H1 (cell line): ENCODE data around the gene TMEM14B. TPM values are rescaled to one million over a fixed set of nuclear protein-coding genes. Genes with fewer than 3 reads are reported as not detected.

Source experiments
- CTCF ChIA-PET: fragments of 300-600 bp; sonication (Branson Sonifier 250); formaldehyde crosslinking; loops from one replicate; lab custom pipeline; 2021; ENCODE audit not compliant: partially characterized antibody; lab: Charles Lee
- POLR2A ChIA-PET: fragments of 300-600 bp; sonication (Branson Sonifier 250); formaldehyde crosslinking; loops from one replicate; lab custom pipeline; 2021; ENCODE audit warnings: inconsistent platforms; ENCODE audit not compliant: partially characterized antibody; lab: Charles Lee
- DNase-seq, 2 experiments: peaks; one replicate each; pipeline versions ENCODE4 v3.0.0 to v3.0.0-alpha.2; 2010 to 2022; ENCODE audit warnings: low spot score in 2 of 2, low read depth in 1 of 2, mixed read lengths in 1 of 2
- FAIRE-seq: peaks from 2 replicates; lab custom pipeline; 2011; peaks lifted over from hg19 to GRCh38; lab: Jason Lieb, UNC
- H2AFZ ChIP-seq: 2 replicates; pipeline ENCODE4 v1.8.1; 2012; ENCODE audit warnings: low read length, inconsistent platforms
- H2AK5ac ChIP-seq: 2 replicates; pipeline ENCODE4 v1.6.1; 2013; ENCODE audit warnings: low read depth, low read length
- H2BK120ac ChIP-seq: replicated peaks from 2 replicates; pipeline ENCODE3; 2013; ENCODE audit warnings: low read depth, low read length, inconsistent platforms
- H2BK12ac ChIP-seq: 2 replicates; pipeline ENCODE4 v1.6.1; 2013; ENCODE audit warnings: low read depth, low read length
- H2BK15ac ChIP-seq: 2 replicates; pipeline ENCODE4 v1.6.1; 2013; ENCODE audit warnings: low read length
- H2BK20ac ChIP-seq: 2 replicates; pipeline ENCODE4 v1.6.1; 2013; ENCODE audit warnings: low read length
- H2BK5ac ChIP-seq: 2 replicates; pipeline ENCODE4 v1.6.1; 2013; ENCODE audit warnings: low read depth, low read length
- H3K14ac ChIP-seq: 2 replicates; pipeline ENCODE4 v1.6.1; 2013; ENCODE audit warnings: inconsistent platforms; ENCODE audit not compliant: insufficient read length
- H3K18ac ChIP-seq: 2 replicates; pipeline ENCODE4 v1.6.1; 2013; ENCODE audit warnings: low read length; ENCODE audit errors: extremely low read depth
- H3K23ac ChIP-seq: 2 replicates; pipeline ENCODE4 v1.6.1; 2013; ENCODE audit warnings: inconsistent platforms; ENCODE audit not compliant: insufficient read length
- H3K23me2 ChIP-seq: 2 replicates; pipeline ENCODE4 v1.6.1; 2013; ENCODE audit warnings: low read depth, low read length
- H3K27ac ChIP-seq: 2 replicates; pipeline ENCODE4 v1.6.1; 2011; ENCODE audit warnings: low read depth, low read length, inconsistent platforms
- H3K27me3 ChIP-seq, 4 experiments: replicated peaks in 1 of 4; 1 replicate in 1 of 4; 2 replicates in 3 of 4; pipeline versions ENCODE4 v1.6.1 to v1.8.1; 2011 to 2013; ENCODE audit warnings: low read length in 3 of 4, mild to moderate bottlenecking in 3 of 4, inconsistent platforms in 2 of 4, mixed read lengths in 2 of 4, moderate library complexity in 1 of 4; ENCODE audit not compliant: control insufficient read depth in 3 of 4, insufficient read depth in 3 of 4; ENCODE audit errors: extremely low read depth in 1 of 4
- H3K36me3 ChIP-seq, 4 experiments: 2 replicates each; pipeline versions ENCODE4 v1.6.1 to v1.8.1; 2011 to 2013; ENCODE audit warnings: mild to moderate bottlenecking in 4 of 4, low read length in 3 of 4, moderate library complexity in 2 of 4, control low read depth in 1 of 4, inconsistent platforms in 1 of 4; ENCODE audit not compliant: insufficient read depth in 4 of 4, control insufficient read depth in 2 of 4
- H3K4ac ChIP-seq: replicated peaks from 2 replicates; pipeline ENCODE3; 2013; ENCODE audit warnings: low read length, low read depth, mixed read lengths, inconsistent platforms; ENCODE audit not compliant: insufficient read length
- H3K4me1 ChIP-seq, 4 experiments: replicated peaks in 1 of 4; 1 replicate in 1 of 4; 2 replicates in 3 of 4; pipeline versions ENCODE4 v1.6.1 to v1.8.1; 2011 to 2013; ENCODE audit warnings: low read length in 3 of 4, inconsistent platforms in 2 of 4, mixed read lengths in 1 of 4; ENCODE audit not compliant: insufficient read depth in 4 of 4, control insufficient read depth in 3 of 4
- H3K4me2 ChIP-seq, 2 experiments: 2 replicates each; pipeline versions ENCODE4 v1.6.1 to v1.8.1; 2011 to 2013; ENCODE audit warnings: low read depth in 2 of 2, low read length in 2 of 2, control low read depth in 1 of 2, inconsistent platforms in 1 of 2, mild to moderate bottlenecking in 1 of 2; ENCODE audit not compliant: insufficient read depth in 1 of 2
- H3K4me3 ChIP-seq, 4 experiments: fragments of 200-600, 300-600 bp in 1 of 4; sonication (generic), shearing (Covaris generic), sonication (Bioruptor Twin) in 1 of 4; 2 replicates each; pipeline versions ENCODE4 v1.5.1 to v1.8.1; 2011 to 2016; ENCODE audit warnings: low read length in 4 of 4, low read depth in 3 of 4, control low read depth in 2 of 4, inconsistent platforms in 2 of 4, mild to moderate bottlenecking in 2 of 4, mixed read lengths in 1 of 4, moderate library complexity in 1 of 4; ENCODE audit not compliant: insufficient read depth in 2 of 4; ENCODE audit errors: extremely low read depth in 1 of 4
- H3K56ac ChIP-seq: replicated peaks from 2 replicates; pipeline ENCODE3; 2013; ENCODE audit warnings: low read depth, mild to moderate bottlenecking, mixed read lengths, low read length, inconsistent platforms; ENCODE audit not compliant: insufficient read length
- H3K79me1 ChIP-seq: 2 replicates; pipeline ENCODE4 v1.6.1; 2013; ENCODE audit warnings: low read depth, low read length, control low read depth
- H3K79me2 ChIP-seq, 2 experiments: 2 replicates each; pipeline versions ENCODE4 v1.6.1 to v1.8.1; 2012 to 2013; ENCODE audit warnings: low read length in 2 of 2, mild to moderate bottlenecking in 2 of 2, inconsistent platforms in 1 of 2; ENCODE audit not compliant: insufficient read depth in 2 of 2, control insufficient read depth in 1 of 2
- H3K9ac ChIP-seq, 4 experiments: replicated peaks in 1 of 4; 1 replicate in 1 of 4; 2 replicates in 3 of 4; pipeline versions ENCODE4 v1.6.1 to v1.8.1; 2011 to 2013; ENCODE audit warnings: low read depth in 3 of 4, low read length in 3 of 4, control low read depth in 2 of 4, mild to moderate bottlenecking in 2 of 4, moderate library complexity in 2 of 4, inconsistent platforms in 1 of 4; ENCODE audit errors: extremely low read depth in 1 of 4
- H3K9me3 ChIP-seq, 2 experiments: 2 replicates each; pipeline versions ENCODE4 v1.6.1 to v1.8.1; 2012 to 2013; ENCODE audit warnings: mild to moderate bottlenecking in 2 of 2, moderate library complexity in 2 of 2, control low read depth in 1 of 2, inconsistent platforms in 1 of 2, low read depth in 1 of 2, low read length in 1 of 2, mixed read lengths in 1 of 2; ENCODE audit not compliant: insufficient read depth in 2 of 2
- H4K20me1 ChIP-seq, 2 experiments: replicated peaks in 1 of 2; 2 replicates each; pipeline versions ENCODE3 to v1.8.1; 2011 to 2013; ENCODE audit warnings: inconsistent platforms in 2 of 2, low read length in 2 of 2, mild to moderate bottlenecking in 1 of 2; ENCODE audit not compliant: insufficient read depth in 2 of 2, control insufficient read depth in 1 of 2
- H4K5ac ChIP-seq: 2 replicates; pipeline ENCODE4 v1.6.1; 2013; ENCODE audit warnings: low read length, low read depth, mixed read lengths, inconsistent platforms; ENCODE audit not compliant: insufficient read length
- H4K8ac ChIP-seq: 2 replicates; pipeline ENCODE4 v1.8.0; 2013; ENCODE audit warnings: mild to moderate bottlenecking, moderate library complexity, low read length, inconsistent platforms; ENCODE audit not compliant: insufficient read depth; ENCODE audit errors: extremely low read depth
- H4K91ac ChIP-seq: replicated peaks from 2 replicates; pipeline ENCODE3; 2013; ENCODE audit warnings: low read length, mixed read lengths, inconsistent platforms; ENCODE audit not compliant: insufficient read length
- WGBS, 2 experiments: shearing (Covaris generic) in 1 of 2; methylation state at CpG; one replicate each; pipeline versions ENCODE4 v1.1.6 to v1.1.7; 2013 to 2015; ENCODE audit warnings: low lambda C conversion rate in 2 of 2, mixed read lengths in 2 of 2, inconsistent platforms in 1 of 2, low coverage in 1 of 2, missing lambda C conversion rate in 1 of 2; ENCODE audit not compliant: insufficient replicate concordance in 2 of 2, insufficient coverage in 1 of 2, insufficient read length in 1 of 2; ENCODE audit errors: extremely low coverage in 1 of 2, missing lambda C conversion rate in 1 of 2; 5-methylcytosine and 5-hydroxymethylcytosine counted together
- polyA plus RNA-seq, 7 experiments: library from polyadenylated mRNA; depleted of rRNA in 3 of 7; stranded (reverse) in 5 of 7; unstranded in 2 of 7; fragments of >200 nt in 5 of 7; fragments of 200-250 nt in 2 of 7; gene quantifications; 1 replicate in 5 of 7; 2 replicates in 1 of 7; 4 replicates in 1 of 7; pipeline versions ENCODE4 v1.2.1 to v1.2.3, GENCODE V29; 2011 to 2013; ENCODE audit warnings: missing spikeins in 2 of 7, mixed read lengths in 2 of 7
- total RNA-seq: library from RNA; stranded (reverse); fragmentation: NEBNext Ultra II Directional; extraction: Animal tissue kit (Norgen Biotek cat#: 25700); gene quantifications from 2 replicates; pipeline ENCODE4 v1.2.1, GENCODE V29; 2021
- TF ChIP-seq, protein P1 (sequence below): IDR thresholded peaks from 2 replicates; pipeline ENCODE4 v1.6.1; 2011; ENCODE audit warnings: low read depth, mild to moderate bottlenecking, low read length; ENCODE audit not compliant: insufficient read depth

Gene TMEM14B
- total and polyA plus RNA-seq, 2 of the 8 experiments (the other 6 are each of a cell fraction or from before 2014, with no cell fraction given) = 84.6 to 109 TPM

DNA sequence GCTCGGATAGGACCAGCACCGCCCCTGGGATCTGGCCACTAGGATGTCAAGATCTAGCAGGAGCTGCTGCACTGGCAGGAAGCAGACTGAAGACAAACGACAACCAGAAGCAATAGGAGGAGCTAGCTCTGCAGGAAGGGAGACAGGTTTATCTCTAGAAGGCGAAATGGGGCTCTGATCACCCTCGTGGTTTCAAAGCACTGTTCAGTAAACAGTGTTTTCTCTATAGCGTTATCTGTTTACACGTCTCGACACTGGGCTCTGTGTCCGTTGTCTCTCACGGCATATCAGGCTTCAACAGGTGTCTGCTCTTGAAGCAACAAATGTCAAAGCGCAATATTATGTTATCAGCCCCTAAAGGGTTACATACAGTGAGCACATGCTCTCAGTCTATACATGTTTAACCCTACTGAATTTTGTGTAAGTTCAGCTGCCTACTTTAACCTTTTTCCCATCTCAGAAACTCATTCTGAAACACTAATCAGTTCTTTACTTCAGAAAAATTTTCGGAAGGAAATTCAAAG is 23.8 kb downstream of the TMEM14B start:
- H2AFZ ChIP-seq = no peak overlapping the region
- H4K91ac ChIP-seq = no peak overlapping the region
- no peak overlapping the region for H3K4me2 ChIP-seq
- TF ChIP-seq, protein P1, sequence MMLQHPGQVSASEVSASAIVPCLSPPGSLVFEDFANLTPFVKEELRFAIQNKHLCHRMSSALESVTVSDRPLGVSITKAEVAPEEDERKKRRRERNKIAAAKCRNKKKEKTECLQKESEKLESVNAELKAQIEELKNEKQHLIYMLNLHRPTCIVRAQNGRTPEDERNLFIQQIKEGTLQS = no peak
- TF ChIP-seq, all 59 proteins: peak for 0
- no peak overlapping the region for H2BK5ac ChIP-seq
- H3K27ac ChIP-seq = no peak overlapping the region
- POLR2A ChIA-PET = interaction anchor here (1.2 to 1.6 kb wide), 3 partner anchors 10 to 22 kb away, joined by 3 to 4 read pairs (median 4); no protein-coding TSS in a partner anchor
- peaks cover 0 to 3% of the 10 kb centered on the region in 2 experiments for H4K20me1 ChIP-seq
- no peaks in the 10 kb centered on the region for H3K79me2 ChIP-seq
- H2BK20ac ChIP-seq = no peak overlapping the region
- no peak overlapping the region for H3K9ac ChIP-seq
- H3K14ac ChIP-seq = no peak overlapping the region
- H3K4me3 ChIP-seq = no peak overlapping the region
- H4K5ac ChIP-seq = no peak overlapping the region
- no peak overlapping the region for H2BK15ac ChIP-seq
- no peak overlapping the region for H4K8ac ChIP-seq
- no peak overlapping the region for H2AK5ac ChIP-seq
- no peaks in the 10 kb centered on the region for H3K9me3 ChIP-seq
- FAIRE-seq = no peak
- no peak overlapping the region for H3K56ac ChIP-seq
- CTCF ChIA-PET = interaction anchor here (0.7 to 3.1 kb wide), 6 partner anchors 10 to 293 kb away, joined by 3 to 29 read pairs (median 4); no protein-coding TSS in a partner anchor
- DNase-seq = no peak
- no peak overlapping the region for H2BK12ac ChIP-seq
- H3K23ac ChIP-seq = no peak overlapping the region
- no peak overlapping the region for H2BK120ac ChIP-seq
- no peaks in the 10 kb centered on the region for H3K27me3 ChIP-seq
- no peak overlapping the region for H3K4ac ChIP-seq
- WGBS, 2 experiments = 94% methylated on average over 12 of the region's 12 CpGs; no CpG with 5 or more reads in 1 of the 2 experiments
- no peaks in the 10 kb centered on the region for H3K23me2 ChIP-seq
- H3K36me3 ChIP-seq = peaks cover 0 to 37% (median 7%) of the 10 kb centered on the region in 4 experiments; a peak in 5 of 8 replicates
- H3K79me1 ChIP-seq = no peaks in the 10 kb centered on the region; the same call in 1 of the 2 replicates
- no peak overlapping the region for H3K18ac ChIP-seq
- no peaks in the 10 kb centered on the region for H3K4me1 ChIP-seq
